ENCODE results near the gene RAB7B. TPM values are rescaled to one million over a fixed set of nuclear protein-coding genes. Genes with fewer than 3 reads are reported as not detected.

The RAB7B gene
- total RNA-seq, 1 donor from 2014 or later, result not detected

DNA sequence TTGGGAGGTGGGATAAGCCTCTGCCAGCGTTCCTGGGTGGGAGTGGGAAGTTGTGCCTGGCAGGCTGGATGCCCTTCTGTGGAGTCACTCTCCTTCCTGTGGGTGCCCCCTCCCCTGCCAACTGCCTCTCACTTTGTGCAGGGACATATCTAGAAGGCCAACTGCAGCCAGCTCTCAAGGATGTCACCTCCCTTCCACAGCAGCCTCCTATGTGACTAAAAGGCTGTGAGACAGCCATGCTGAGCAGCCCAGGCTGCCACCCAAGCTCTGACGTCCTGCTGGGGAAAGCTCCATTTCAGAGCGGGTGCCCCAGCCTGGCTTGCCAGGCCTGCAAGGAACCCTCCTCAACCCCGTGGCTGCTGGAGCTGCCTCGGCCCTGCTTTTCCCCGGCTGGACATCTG is 40.4 kb downstream of the RAB7B start:
- no peak for DNase-seq (ENCODE audit: low read depth)
- TF ChIP-seq, protein P1, sequence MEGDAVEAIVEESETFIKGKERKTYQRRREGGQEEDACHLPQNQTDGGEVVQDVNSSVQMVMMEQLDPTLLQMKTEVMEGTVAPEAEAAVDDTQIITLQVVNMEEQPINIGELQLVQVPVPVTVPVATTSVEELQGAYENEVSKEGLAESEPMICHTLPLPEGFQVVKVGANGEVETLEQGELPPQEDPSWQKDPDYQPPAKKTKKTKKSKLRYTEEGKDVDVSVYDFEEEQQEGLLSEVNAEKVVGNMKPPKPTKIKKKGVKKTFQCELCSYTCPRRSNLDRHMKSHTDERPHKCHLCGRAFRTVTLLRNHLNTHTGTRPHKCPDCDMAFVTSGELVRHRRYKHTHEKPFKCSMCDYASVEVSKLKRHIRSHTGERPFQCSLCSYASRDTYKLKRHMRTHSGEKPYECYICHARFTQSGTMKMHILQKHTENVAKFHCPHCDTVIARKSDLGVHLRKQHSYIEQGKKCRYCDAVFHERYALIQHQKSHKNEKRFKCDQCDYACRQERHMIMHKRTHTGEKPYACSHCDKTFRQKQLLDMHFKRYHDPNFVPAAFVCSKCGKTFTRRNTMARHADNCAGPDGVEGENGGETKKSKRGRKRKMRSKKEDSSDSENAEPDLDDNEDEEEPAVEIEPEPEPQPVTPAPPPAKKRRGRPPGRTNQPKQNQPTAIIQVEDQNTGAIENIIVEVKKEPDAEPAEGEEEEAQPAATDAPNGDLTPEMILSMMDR (conservative IDR thresholded peaks at IDR 0.05; ENCODE audit: low read depth, low read length), result no peak
- H3K4me3 ChIP-seq (ENCODE audit: low read depth, low read length), result no peak overlapping the region

DNA sequence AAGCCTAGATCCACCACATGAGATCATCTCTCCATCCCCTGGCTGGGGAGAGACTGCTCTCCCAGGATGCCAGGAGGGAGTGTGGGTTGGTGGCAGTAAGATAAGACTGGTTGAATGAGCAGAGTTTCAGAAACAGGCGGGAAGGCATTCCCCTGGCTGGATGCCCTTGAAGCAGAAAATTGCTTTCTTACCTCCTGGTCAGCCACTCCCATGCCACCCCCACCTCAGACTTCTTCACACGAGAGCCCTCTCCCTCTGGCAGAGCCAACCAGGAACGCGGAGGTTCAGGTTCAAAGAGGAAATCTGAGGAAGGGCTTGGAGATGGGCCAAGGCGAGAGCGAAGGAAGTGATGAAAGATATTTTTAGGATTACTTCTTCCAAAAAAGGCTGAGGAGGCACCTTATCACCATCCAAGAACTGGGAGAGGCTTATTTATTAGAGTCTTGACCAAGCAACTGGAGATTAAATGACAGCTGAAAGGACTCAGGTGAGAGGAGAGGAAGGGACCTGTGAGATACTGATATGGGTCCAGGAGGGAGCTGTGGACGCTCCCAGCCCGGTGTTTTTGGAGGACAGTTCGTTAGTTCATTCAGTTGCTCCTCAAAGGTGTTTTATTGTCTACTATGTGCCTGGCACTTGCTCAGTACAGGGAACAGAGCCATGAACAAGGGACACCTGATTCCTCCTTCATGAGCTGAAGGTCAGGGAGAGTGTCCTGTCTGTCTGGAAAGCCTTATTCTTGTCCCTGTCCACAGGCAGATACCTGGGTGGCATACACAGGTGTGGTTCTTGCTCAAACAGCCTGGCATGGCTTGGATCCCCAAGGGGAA is 41.0 kb downstream of the RAB7B start:
- H3K4me3 ChIP-seq (ENCODE audit: low read depth, low read length), result no peak overlapping the region
- TF ChIP-seq, protein P1 (conservative IDR thresholded peaks at IDR 0.05; ENCODE audit: low read depth, low read length), result no peak
- no peak for DNase-seq (ENCODE audit: low read depth)

DNA sequence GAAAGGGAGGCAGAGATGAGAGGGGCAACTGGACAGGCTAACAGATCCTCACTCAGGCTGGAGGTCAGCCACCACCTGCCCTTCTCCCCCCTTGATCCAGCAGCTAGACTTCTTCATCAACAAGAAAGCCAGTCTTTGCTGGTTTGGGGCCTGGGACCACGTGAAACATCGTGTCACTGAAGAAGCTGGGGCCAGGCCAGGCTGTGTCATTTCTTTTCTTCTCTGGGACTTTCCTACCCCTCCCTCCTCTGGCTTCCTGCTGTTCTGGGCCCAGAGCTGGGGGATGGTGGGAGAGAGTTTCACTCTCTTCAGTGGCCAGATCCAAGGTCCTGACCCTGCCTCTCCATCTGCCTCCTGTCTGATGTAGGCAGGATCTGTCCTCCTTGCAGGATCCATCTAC is 41.8 kb downstream of the RAB7B start:
- no peak for DNase-seq (ENCODE audit: low read depth)
- H3K4me3 ChIP-seq (ENCODE audit: low read depth, low read length), result no peak overlapping the region
- TF ChIP-seq, protein P1 (conservative IDR thresholded peaks at IDR 0.05; ENCODE audit: low read depth, low read length), result no peak

DNA sequence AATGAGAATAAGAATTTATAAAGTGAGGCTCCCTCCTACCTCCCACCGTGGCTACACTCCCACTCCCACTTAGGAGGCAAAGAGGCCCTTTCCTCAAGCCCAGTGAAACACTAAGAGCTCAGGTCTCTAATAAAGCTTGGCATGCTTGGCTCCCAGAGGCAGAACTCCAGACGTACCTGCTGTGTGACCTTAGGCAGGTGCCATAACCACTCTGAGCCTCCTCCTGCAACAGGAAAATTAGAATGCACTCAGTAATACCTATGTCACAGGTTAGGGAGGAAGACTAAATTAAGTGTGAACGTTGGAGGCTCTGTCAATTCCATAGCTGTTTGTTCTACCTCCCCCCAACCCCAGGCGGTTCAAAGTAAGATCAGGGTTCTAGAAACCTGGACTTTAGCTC is 43.4 kb downstream of the RAB7B start:
- DNase-seq (ENCODE audit: low read depth), result no peak
- TF ChIP-seq, protein P1 (conservative IDR thresholded peaks at IDR 0.05; ENCODE audit: low read depth, low read length), result no peak
- no peak overlapping the region for H3K4me3 ChIP-seq (ENCODE audit: low read depth, low read length)

DNA sequence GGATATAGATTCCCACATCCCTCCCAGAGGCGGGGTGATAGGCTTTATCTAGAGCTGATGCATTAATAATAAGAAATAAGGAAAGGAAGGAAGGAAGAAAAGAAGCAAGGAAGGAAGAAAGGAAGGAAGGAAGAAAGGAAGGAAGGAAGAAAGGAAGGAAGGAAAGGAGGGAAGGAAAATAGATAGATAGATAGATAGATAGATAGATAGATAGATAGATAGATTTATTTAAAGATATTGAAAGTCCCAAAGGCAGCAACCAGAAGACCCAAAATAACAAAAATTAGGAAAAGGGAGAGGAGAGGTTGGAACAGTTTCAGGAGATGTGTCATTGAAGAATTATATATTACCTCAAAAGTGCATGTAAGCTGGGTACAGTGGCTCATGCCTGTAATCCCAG is 47.7 kb downstream of the RAB7B start:
- H3K4me3 ChIP-seq (ENCODE audit: low read depth, low read length), result no peak overlapping the region
- TF ChIP-seq, protein P1 (conservative IDR thresholded peaks at IDR 0.05; ENCODE audit: low read depth, low read length), result no peak
- no peak for DNase-seq (ENCODE audit: low read depth)

DNA sequence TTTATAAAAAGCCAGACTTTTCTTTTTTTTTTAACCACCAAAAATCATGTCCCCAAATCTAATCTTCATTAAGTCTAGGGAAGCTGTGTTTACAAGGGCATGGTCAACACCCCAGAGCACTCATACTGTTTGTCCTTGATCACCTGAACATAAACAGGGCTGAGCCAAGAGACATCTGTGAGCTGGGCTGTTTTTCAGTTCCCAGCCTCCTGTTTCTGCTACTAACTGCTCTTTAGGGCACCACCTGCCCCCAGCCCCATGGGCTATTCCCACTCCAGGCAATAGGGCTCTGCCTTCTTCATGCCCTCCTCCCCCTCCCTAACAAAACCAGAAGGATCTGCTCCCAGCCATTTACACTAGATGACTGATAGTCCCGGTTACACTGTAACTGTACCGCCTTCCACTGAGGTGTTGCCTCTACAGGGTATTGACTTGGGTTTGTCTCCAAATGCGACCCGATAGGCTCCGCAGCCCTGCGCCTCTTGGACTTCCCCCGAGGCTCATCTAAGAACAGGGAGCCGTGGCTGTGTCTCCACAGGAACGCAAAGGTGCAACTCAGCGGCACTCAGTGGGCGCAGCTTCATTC is 48.3 kb downstream of the RAB7B start:
- TF ChIP-seq, protein P1 (conservative IDR thresholded peaks at IDR 0.05; ENCODE audit: low read depth, low read length), result no peak
- DNase-seq (ENCODE audit: low read depth), result no peak
- H3K4me3 ChIP-seq (ENCODE audit: low read depth, low read length), result no peak overlapping the region

Measured in epithelial cell of proximal tubule (primary cell).